NCI-H2171 treated with DMSO at 0.1 percent for 48 hours (cell line): ENCODE results near the gene FNDC8.
"Not testable (repeated sequence)": the region's sequence is repeated elsewhere in the genome, so short reads cannot be mapped to it uniquely, and the experiment has no call there.

ENCODE experiments used
- DNase-seq: peaks from one replicate; lab custom pipeline; 2025; lab: John Stamatoyannopoulos, UW

The FNDC8 gene

GRCh38 chr17:35121315-35121714 is at the start of gene FNDC8:
FNDC8 (plus strand) TSS chr17:35121615; CDS start chr17:35121694, 79 bp downstream.
- no peak for DNase-seq

GRCh38 chr17:35073183-35073790 is 48.1 kb upstream of the FNDC8 start:
- DNase-seq, result no peak

GRCh38 chr17:35073991-35074627 is 47.3 kb upstream of the FNDC8 start:
- DNase-seq, result no peak

GRCh38 chr17:35074711-35075707 is 46.4 kb upstream of the FNDC8 start:
- DNase-seq, result no peak

- DNase-seq, result no peak
Observed at GRCh38 chr17:35076874-35077273, 44.5 kb upstream of the FNDC8 start.

GRCh38 chr17:35079547-35080423 is 41.6 kb upstream of the FNDC8 start:
- no peak for DNase-seq

GRCh38 chr17:35080536-35080935 is 40.9 kb upstream of the FNDC8 start:
- no peak for DNase-seq

- no peak for DNase-seq
Observed at GRCh38 chr17:35081638-35082037, 39.8 kb upstream of the FNDC8 start.

GRCh38 chr17:35082073-35082657 is 39.2 kb upstream of the FNDC8 start:
- peak; percentile 82 for DNase-seq

- no peak for DNase-seq
Observed at GRCh38 chr17:35083071-35083470, 38.3 kb upstream of the FNDC8 start.

- no peak for DNase-seq
Observed at GRCh38 chr17:35084987-35085386, 36.4 kb upstream of the FNDC8 start.

- no peak for DNase-seq
Observed at GRCh38 chr17:35086164-35086563, 35.3 kb upstream of the FNDC8 start.

GRCh38 chr17:35086931-35087573 is 34.4 kb upstream of the FNDC8 start:
- no peak for DNase-seq

GRCh38 chr17:35087731-35088355 is 33.6 kb upstream of the FNDC8 start:
- DNase-seq, result no peak

GRCh38 chr17:35088356-35088880 is 33.0 kb upstream of the FNDC8 start:
- DNase-seq, result peak; percentile 54

- DNase-seq, result peak; percentile 62
Observed at GRCh38 chr17:35088881-35089585, 32.4 kb upstream of the FNDC8 start.

GRCh38 chr17:35089586-35090296 is 31.7 kb upstream of the FNDC8 start:
- peak; percentile 34 for DNase-seq

GRCh38 chr17:35090707-35091106 is 30.7 kb upstream of the FNDC8 start:
- DNase-seq, result not testable (repeated sequence)

- no peak for DNase-seq
Observed at GRCh38 chr17:35094902-35095301, 26.5 kb upstream of the FNDC8 start.
